Esophagus muscularis mucosa (tissue), 4 donors: Measurements from ENCODE around the gene PRDM16. TPM values are rescaled to one million over a fixed set of nuclear protein-coding genes. Genes with fewer than 3 reads are reported as not detected.

Source experiments
- DNase-seq: peaks from one replicate; pipeline ENCODE4 v3.0.0-alpha.2; 2017; ENCODE audit errors: extremely low spot score
- H3K27ac ChIP-seq, 4 donors: fragments of 200-600 bp; sonication (generic); replicated peaks in 1 of 4; 1 replicate in 3 of 4; 2 replicates in 1 of 4; pipeline ENCODE4 v1.5.1; 2016 to 2019; ENCODE audit warnings: mild to moderate bottlenecking in 1 of 4
- H3K27me3 ChIP-seq, 4 donors: fragments of 200-600 bp; sonication (generic); one replicate each; pipeline versions ENCODE4 v1.5.1 to v1.6.0; 2016 to 2019
- H3K36me3 ChIP-seq, 4 donors: fragments of 200-600 bp; sonication (generic); one replicate each; pipeline ENCODE4 v1.5.1; 2016 to 2019
- H3K4me1 ChIP-seq, 4 donors: fragments of 200-600 bp; sonication (generic); one replicate each; pipeline ENCODE4 v1.5.1; 2016 to 2019
- H3K4me3 ChIP-seq, 4 donors: fragments of 200-600 bp; sonication (generic); 1 replicate in 2 of 4; 2 replicates in 2 of 4; pipeline ENCODE4 v1.5.1; 2016 to 2019; ENCODE audit warnings: mild to moderate bottlenecking in 4 of 4, moderate library complexity in 1 of 4
- H3K9me3 ChIP-seq, 4 donors: fragments of 200-600 bp; sonication (generic); 1 replicate in 3 of 4; 2 replicates in 1 of 4; pipeline ENCODE4 v1.5.1; 2016 to 2019
- CTCF ChIP-seq, 3 experiments: fragments of 200-600 bp in 2 of 3; fragments of 450-650 bp in 1 of 3; sonication (generic) in 2 of 3; IDR thresholded peaks; one replicate each; pipeline ENCODE4 v1.5.1; 2017 to 2019; ENCODE audit warnings: antibody characterized with exemption in 3 of 3, mild to moderate bottlenecking in 2 of 3, moderate library complexity in 1 of 3
- EP300 ChIP-seq: sonication (generic); formaldehyde crosslinking; IDR thresholded peaks from one replicate; pipeline ENCODE4 v1.6.1; 2017; ENCODE audit warnings: antibody characterized with exemption
- POLR2A ChIP-seq: fragments of 450-650 bp; IDR thresholded peaks from one replicate; pipeline ENCODE4 v1.6.1; 2017; ENCODE audit warnings: antibody characterized with exemption, moderate library complexity, mild to moderate bottlenecking, low read depth
- POLR2AphosphoS5 ChIP-seq, 2 donors: sonication (generic); formaldehyde crosslinking; IDR thresholded peaks; one replicate each; pipeline ENCODE4 v1.6.1; 2017; ENCODE audit warnings: antibody characterized with exemption in 2 of 2
- WGBS: methylation state at CpG from one replicate; pipeline ENCODE4 v1.1.5; 2018; 5-methylcytosine and 5-hydroxymethylcytosine counted together
- intact Hi-C: fragments of 100-400 bp; cut with DNase I; formaldehyde crosslinking; loops from one replicate; pipeline ENCODE4 v1.15.1; 2023
- total RNA-seq, 4 donors: library from RNA; depleted of rRNA; stranded (reverse); fragments of >200 nt; gene quantifications; one replicate each; pipeline versions ENCODE4 v1.1.0 to v1.2.1, GENCODE V29; 2016

PRDM16 gene
- total RNA-seq, 4 donors from 2014 or later = 1.2 to 4.4 (median 2.2) TPM

- H3K36me3 ChIP-seq = no peaks in the 10 kb centered on the region
- peaks cover 0 to 40% (median 27%) of the 10 kb centered on the region in 4 donors for H3K4me1 ChIP-seq
- peaks cover 3 to 94% (median 26%) of the 10 kb centered on the region in 4 donors for H3K27me3 ChIP-seq
- intact Hi-C loops = no loop called here
- H3K27ac ChIP-seq = no peak overlapping the region
- DNase-seq = no peak
- peaks cover 0 to 11% (median 8%) of the 10 kb centered on the region in 4 donors for H3K9me3 ChIP-seq
- no CpG with 5 or more reads among the region's 15 CpGs for WGBS
- TF ChIP-seq CTCF (IDR thresholded peaks at IDR 0.05) (no peak), POLR2AphosphoS5 (IDR thresholded peaks at IDR 0.05) (no peak), EP300 (no peak), POLR2A (no peak)
- H3K4me3 ChIP-seq = no peak overlapping the region
These were observed 174.3 kb downstream of the PRDM16 start for GRCh38 chr1:3243304-3243703.

GRCh38 chr1:3244025-3244926 is 175.3 kb downstream of the PRDM16 start:
- TF ChIP-seq POLR2A (no peak), CTCF (IDR thresholded peaks at IDR 0.05) (no peak), EP300 (no peak), POLR2AphosphoS5 (IDR thresholded peaks at IDR 0.05) (no peak)
- DNase-seq = no peak
- Histone ChIP-seq H3K9me3 (peaks cover 0 to 1% (median under 1%) of the 10 kb centered on the region in 4 donors), H3K4me3 (no peak overlapping the region), H3K4me1 (peaks cover 0 to 40% (median 27%) of the 10 kb centered on the region in 4 donors), H3K27me3 (peaks cover 3 to 95% (median 28%) of the 10 kb centered on the region in 4 donors), H3K36me3 (no peaks in the 10 kb centered on the region), H3K27ac (no peak overlapping the region)
- WGBS = 58% methylated on average over 34 of the region's 37 CpGs
- intact Hi-C loops = no loop called here

GRCh38 chr1:3244927-3245315 is 175.9 kb downstream of the PRDM16 start:
- Histone ChIP-seq H3K9me3 (no peaks in the 10 kb centered on the region), H3K4me1 (peaks cover 0 to 40% (median 27%) of the 10 kb centered on the region in 4 donors), H3K27ac (no peak overlapping the region), H3K36me3 (no peaks in the 10 kb centered on the region), H3K27me3 (peaks cover 3 to 97% (median 30%) of the 10 kb centered on the region in 4 donors), H3K4me3 (no peak overlapping the region)
- no peak for DNase-seq
- WGBS = 77% methylated on average over 7 of the region's 7 CpGs
- intact Hi-C loops = no loop called here
- no peak for TF ChIP-seq POLR2AphosphoS5 (IDR thresholded peaks at IDR 0.05)
- no peak for TF ChIP-seq POLR2A
- TF ChIP-seq CTCF (IDR thresholded peaks at IDR 0.05) = no peak
- TF ChIP-seq EP300 = no peak

- 53% methylated on average over 5 of the region's 12 CpGs for WGBS
- peaks cover 3 to 98% (median 30%) of the 10 kb centered on the region in 4 donors for H3K27me3 ChIP-seq
- no peaks in the 10 kb centered on the region for H3K36me3 ChIP-seq
- H3K4me3 ChIP-seq = no peak overlapping the region
- DNase-seq = no peak
- no peak overlapping the region for H3K27ac ChIP-seq
- intact Hi-C loops = no loop called here
- H3K4me1 ChIP-seq = peaks cover 0 to 39% (median 27%) of the 10 kb centered on the region in 4 donors
- no peaks in the 10 kb centered on the region for H3K9me3 ChIP-seq
- TF ChIP-seq POLR2AphosphoS5 (IDR thresholded peaks at IDR 0.05) = no peak
- no peak for TF ChIP-seq CTCF (IDR thresholded peaks at IDR 0.05)
- no peak for TF ChIP-seq EP300
- no peak for TF ChIP-seq POLR2A
These were observed 176.3 kb downstream of the PRDM16 start for GRCh38 chr1:3245344-3245743.
